ENCODE measurements around the gene PPP1R1B.

GRCh38 chr17:39640591-39641031 lies 13.9 kb downstream of the PPP1R1B start:
- TF ChIP-seq CTCF (conservative IDR thresholded peaks at IDR 0.05; ENCODE audit: low read length) (no peak), EZH2phosphoT487 (IDR thresholded peaks at IDR 0.05; ENCODE audit: borderline replicate concordance, low read depth, low read length) (no peak)

Data from OCI-LY7 (cell line).